ENCODE results near the gene YWHAE. TPM values are rescaled to one million over a fixed set of nuclear protein-coding genes. Genes with fewer than 3 reads are reported as not detected.
A peak's percentile ranks its signal among the peaks of the same experiment; 100 is the strongest.
"Not testable (repeated sequence)": the region's sequence is repeated elsewhere in the genome, so short reads cannot be mapped to it uniquely, and the experiment has no call there.

The YWHAE gene
- polyA plus RNA-seq, 4 donors: 949 to 1,137 (median 1,040) TPM

- DNase-seq (ENCODE audit: low read depth in 4 of 4, low spot score in 2 of 4): no peak
These were observed 24.4 kb downstream of the YWHAE start for GRCh38 chr17:1375615-1376014.

- no peak for DNase-seq (ENCODE audit: low read depth in 4 of 4, low spot score in 2 of 4)
These were observed 25.4 kb downstream of the YWHAE start for GRCh38 chr17:1374431-1375177.

- DNase-seq (ENCODE audit: low read depth in 4 of 4, low spot score in 2 of 4): no peak
These were observed 26.2 kb downstream of the YWHAE start for GRCh38 chr17:1373707-1374237.

GRCh38 chr17:1372618-1373017, 27.4 kb downstream of the YWHAE start:
- no peak for DNase-seq (ENCODE audit: low read depth in 4 of 4, low spot score in 2 of 4)

GRCh38 chr17:1371893-1372590, 28.0 kb downstream of the YWHAE start:
- DNase-seq (ENCODE audit: low read depth in 4 of 4, low spot score in 2 of 4): no peak

GRCh38 chr17:1368588-1368987, 31.4 kb downstream of the YWHAE start:
- no peak for DNase-seq (ENCODE audit: low read depth in 4 of 4, low spot score in 2 of 4)

GRCh38 chr17:1367351-1367745, 32.7 kb downstream of the YWHAE start:
- no peak for DNase-seq (ENCODE audit: low read depth in 4 of 4, low spot score in 2 of 4)

- no peak for DNase-seq (ENCODE audit: low read depth in 4 of 4, low spot score in 2 of 4)
These were observed 33.8 kb downstream of the YWHAE start for GRCh38 chr17:1366234-1366633.

GRCh38 chr17:1365445-1366039, 34.5 kb downstream of the YWHAE start:
- DNase-seq (ENCODE audit: low read depth in 4 of 4, low spot score in 2 of 4): peak in 3 of 4 donors; percentile 29 to 66 (median 36)

GRCh38 chr17:1362964-1363363, 37.1 kb downstream of the YWHAE start:
- DNase-seq (ENCODE audit: low read depth in 4 of 4, low spot score in 2 of 4): no peak

GRCh38 chr17:1362065-1362848, 37.8 kb downstream of the YWHAE start:
- no peak for DNase-seq (ENCODE audit: low read depth in 4 of 4, low spot score in 2 of 4)

GRCh38 chr17:1360975-1361374, 39.0 kb downstream of the YWHAE start:
- no peak for DNase-seq (ENCODE audit: low read depth in 4 of 4, low spot score in 2 of 4)

GRCh38 chr17:1360315-1360714, 39.7 kb downstream of the YWHAE start:
- DNase-seq (ENCODE audit: low read depth in 4 of 4, low spot score in 2 of 4): not testable (repeated sequence)

GRCh38 chr17:1354030-1354429, 46.0 kb downstream of the YWHAE start:
- no peak for DNase-seq (ENCODE audit: low read depth in 4 of 4, low spot score in 2 of 4)

GRCh38 chr17:1352530-1352929, 47.5 kb downstream of the YWHAE start:
- DNase-seq (ENCODE audit: low read depth in 4 of 4, low spot score in 2 of 4): not testable (repeated sequence)

- no peak for DNase-seq (ENCODE audit: low read depth in 4 of 4, low spot score in 2 of 4)
These were observed 48.1 kb downstream of the YWHAE start for GRCh38 chr17:1351971-1352370.

- DNase-seq (ENCODE audit: low read depth in 4 of 4, low spot score in 2 of 4): no peak
These were observed 48.7 kb downstream of the YWHAE start for GRCh38 chr17:1351275-1351674.

- DNase-seq (ENCODE audit: low read depth in 4 of 4, low spot score in 2 of 4): no peak
These were observed 52.3 kb downstream of the YWHAE start for GRCh38 chr17:1347589-1348323.

GRCh38 chr17:1344521-1344920, 55.5 kb downstream of the YWHAE start:
- no peak for DNase-seq (ENCODE audit: low read depth in 4 of 4, low spot score in 2 of 4)

GRCh38 chr17:1343554-1343953, 56.5 kb downstream of the YWHAE start:
- no peak for DNase-seq (ENCODE audit: low read depth in 4 of 4, low spot score in 2 of 4)
